GM18499 (cell line): Measurements from ENCODE around the gene HOXC6.

ENCODE experiments used
- ATAC-seq: cut with Tn5 transposase; IDR thresholded peaks from one replicate; pipeline ENCODE4 v1.9.1; 2021; ENCODE audit warnings: moderate number of reproducible peaks; ENCODE audit not compliant: insufficient read depth, unreplicated experiment

Gene HOXC6

DNA sequence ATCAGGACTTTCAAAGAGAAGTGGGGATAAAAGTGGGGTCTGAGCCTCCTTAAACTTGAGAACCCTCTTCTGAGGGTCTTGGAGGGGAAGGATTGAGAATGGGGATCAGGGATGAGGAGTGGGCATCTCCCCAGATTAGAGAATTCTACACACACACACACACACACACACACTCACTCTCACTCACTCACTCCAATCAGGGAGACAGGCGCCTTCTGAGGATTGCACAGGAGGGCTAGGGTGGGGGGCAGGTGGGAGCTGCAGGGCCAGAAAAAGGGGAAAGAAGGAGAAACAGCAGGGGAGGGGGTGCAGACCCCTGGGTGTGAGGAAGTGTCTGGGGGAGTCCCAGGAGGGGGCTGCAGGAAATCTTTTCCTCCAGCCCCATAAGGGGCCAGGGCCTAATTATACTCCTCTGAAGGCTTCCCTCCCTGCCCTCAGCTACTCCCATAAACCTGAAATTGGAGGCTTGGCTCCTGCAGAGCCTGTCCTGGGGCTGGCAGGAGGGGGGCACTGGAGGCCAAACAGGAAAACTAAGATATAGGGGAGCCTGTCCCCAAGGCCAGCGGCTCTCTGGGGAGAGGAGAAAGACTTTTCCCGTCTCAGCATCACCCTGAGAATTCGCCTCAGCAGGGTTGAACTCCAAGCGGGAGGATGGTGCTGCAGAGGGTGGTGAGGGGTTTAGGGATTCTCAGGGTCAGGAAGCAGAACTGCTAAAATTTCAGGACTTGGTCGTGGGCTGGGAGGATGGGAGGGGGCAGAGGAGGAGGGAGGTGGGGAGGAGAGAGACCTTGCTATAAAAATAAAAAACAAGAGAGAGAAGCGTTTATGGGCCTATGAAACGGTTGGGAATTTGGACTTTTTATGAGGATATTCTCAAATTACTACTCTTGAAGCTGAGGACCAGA lies 26.7 kb upstream of the HOXC6 start:
- no peak for ATAC-seq

DNA sequence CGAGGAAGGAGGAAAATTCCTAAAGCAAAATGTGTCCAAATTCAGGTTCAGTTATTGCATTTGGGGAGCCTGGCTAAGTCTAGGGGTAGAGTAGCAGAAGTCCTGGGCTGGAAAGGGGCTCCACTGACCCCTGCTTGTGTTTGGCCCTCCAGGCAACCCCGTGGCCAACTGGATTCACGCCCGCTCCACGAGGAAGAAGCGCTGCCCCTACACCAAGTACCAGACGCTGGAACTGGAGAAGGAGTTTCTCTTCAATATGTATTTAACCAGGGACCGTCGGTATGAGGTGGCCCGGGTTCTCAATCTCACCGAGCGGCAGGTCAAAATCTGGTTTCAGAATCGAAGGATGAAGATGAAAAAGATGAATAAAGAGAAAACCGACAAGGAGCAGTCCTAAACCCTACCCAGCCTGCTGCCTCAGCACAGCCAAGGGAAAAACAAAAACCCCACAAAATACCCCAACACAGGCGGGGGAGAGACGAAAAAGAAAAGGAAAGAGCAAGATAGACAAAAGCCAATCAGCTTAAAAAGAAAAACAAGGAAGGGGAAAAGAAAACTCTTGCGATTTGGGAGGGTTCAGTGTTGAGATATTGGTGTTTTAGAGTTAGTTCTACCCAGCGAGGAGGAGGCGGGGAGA lies 25.8 kb upstream of the HOXC6 start:
- ATAC-seq = no peak

DNA sequence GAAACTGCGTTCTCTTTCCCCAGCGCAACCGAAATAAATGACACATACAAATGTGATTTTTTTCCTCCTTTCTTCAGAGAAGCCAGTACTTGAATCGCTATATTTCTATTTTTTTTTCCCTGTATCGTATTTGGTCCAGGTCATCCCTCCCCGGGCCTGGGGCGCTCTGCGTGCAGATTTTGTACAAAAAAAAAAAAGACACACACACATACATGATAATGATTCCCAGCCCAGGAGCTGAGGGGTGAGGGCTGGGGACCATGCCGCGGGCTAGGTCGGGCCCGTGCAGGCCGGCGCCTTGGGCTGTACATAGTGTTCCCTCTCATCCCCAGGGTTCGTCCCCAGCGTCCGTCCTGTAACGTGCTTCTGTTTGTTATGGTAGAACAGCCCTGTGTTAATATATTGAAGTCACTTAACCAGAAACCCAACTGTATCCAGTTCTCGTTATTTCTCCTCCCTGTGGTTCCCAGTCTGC lies 25.3 kb upstream of the HOXC6 start:
- ATAC-seq = no peak

DNA sequence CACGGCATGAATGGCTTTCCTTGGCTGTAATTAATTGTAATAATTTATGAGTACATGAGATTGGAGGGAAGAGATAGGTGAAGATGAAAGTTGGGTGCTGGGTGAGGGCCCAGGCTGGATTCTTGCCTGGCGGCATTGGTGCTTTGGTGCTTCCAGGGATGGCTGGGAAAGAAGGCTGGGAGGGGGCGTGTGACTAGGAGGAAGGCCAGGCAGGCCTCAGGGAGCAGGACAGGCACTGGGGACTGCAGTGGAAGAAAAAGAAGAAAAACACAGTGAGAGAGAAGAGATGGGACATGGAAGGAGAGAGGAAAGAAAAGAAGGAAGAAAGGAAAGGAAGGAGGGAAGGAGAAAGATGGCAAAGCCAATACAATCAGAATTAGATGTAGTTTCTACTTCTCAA lies 24.6 kb upstream of the HOXC6 start:
- no peak for ATAC-seq

DNA sequence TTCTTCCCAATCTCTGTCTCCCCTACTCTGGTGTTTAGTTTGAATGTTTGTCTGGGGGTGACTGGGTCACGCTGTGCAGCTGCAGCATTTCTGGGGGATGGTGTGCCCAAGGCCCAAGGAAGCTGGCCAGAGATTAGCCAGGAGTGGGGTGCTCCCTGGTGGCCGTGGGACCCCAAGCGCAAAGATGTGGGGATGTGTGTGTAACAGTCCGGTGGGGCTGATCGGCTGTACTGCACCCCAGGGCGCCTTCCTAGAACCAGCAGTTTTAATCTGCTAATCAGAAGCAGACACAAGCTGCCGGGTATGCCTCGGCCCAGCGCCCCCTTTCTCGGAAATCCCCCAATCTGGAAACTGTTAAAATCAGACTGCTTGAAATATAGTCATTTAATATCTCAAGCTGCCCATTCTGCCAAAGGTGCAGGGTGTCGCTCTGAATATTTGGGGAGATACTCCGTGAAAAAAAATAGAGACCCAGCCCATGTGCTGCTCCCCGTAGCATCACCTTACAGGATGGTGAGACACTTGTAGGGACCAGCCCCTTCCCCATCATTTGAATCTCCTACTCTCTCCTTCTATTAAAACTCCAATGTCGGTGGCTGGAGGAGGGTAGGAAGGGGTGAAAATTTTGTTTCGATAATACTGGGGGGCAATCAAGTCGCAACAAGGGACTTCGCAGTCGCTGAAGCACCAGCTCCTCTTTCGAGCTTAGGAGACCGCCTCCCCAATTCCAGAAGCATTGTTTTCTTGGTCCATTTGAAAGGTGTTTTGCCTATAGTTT lies 24.0 kb upstream of the HOXC6 start:
- ATAC-seq = no peak

DNA sequence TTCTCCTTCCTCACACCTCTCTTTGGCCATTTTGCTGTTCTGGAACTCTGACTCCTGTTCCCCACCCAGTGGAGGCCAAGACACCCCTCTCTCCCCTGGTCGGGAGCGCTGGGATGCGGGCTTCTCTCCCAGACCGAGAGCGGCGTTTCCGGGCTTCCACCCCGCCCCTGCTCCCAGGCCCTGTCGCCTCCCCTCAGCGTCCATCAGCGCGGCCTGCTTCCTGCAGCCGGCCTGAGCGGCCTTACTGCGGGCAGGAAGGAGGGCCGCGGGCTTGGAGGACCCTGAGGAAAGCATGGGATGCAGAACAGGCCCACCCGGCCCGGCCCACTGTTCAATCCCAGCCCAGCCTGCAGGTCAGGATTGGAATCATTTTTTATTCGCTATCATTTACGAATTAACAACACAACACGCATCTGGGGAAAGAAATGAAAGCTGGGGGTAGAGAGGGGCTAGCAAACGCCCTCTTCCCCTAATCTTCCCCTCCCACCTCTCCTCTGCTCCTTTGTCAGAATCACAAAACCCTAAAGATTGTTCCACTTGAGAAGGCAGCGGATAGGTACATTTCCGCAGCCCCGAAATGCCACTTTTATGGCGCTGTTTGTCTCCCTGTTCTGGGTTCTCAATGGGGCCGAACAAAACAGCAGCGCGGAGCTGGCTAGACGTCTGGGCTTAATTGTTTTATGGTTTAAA lies 23.3 kb upstream of the HOXC6 start:
- ATAC-seq = no peak

DNA sequence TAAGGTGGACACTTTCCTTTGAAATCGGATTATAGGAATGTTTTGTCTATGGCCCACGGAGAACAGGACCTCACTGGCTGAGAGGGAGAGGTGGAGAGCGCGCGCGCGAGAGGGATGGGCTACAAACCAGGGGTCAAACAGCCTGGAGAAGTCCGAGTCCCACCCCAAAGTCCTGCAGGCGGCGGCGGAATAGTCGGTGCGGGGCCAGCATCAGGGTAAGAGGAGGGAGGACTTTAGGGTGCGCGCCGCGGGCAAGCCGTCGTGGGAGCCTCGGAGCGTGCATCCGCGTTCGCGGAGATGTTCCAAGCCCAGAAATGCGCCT lies 22.7 kb upstream of the HOXC6 start:
- no peak for ATAC-seq

DNA sequence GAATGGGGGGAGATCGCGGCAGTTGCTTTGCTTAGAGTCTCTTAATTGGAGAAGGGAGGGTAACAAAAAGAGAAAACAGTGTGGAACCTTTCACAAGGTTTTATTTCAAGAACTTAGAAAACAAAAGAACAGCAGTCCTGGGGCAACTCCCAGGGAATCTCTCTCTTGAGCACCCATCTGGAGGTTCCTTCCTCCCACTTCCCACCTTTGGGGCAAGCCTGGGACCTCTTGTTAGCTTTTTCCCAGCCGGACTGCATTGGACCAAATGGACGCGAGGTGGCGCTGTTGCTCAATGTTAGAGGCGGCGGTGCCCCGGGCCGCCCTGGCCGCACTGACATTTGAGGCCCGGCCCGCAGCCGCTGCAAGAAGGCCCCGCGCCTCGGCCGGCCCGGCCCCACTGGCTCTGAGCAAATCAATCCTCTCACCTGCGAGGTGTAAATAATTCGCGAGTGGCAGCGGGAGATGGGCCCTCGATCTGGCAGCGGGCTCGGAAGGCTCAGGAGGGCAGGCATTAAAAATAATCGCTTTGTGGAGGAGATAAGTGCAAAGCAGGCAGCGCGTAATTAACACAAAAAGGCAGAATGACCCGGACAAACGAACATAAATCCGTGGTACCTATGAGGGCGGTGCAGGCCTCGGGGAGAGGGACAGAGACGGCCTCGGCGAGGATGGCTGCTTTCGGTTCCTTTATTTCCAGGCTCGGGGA lies 22.2 kb upstream of the HOXC6 start:
- no peak for ATAC-seq

DNA sequence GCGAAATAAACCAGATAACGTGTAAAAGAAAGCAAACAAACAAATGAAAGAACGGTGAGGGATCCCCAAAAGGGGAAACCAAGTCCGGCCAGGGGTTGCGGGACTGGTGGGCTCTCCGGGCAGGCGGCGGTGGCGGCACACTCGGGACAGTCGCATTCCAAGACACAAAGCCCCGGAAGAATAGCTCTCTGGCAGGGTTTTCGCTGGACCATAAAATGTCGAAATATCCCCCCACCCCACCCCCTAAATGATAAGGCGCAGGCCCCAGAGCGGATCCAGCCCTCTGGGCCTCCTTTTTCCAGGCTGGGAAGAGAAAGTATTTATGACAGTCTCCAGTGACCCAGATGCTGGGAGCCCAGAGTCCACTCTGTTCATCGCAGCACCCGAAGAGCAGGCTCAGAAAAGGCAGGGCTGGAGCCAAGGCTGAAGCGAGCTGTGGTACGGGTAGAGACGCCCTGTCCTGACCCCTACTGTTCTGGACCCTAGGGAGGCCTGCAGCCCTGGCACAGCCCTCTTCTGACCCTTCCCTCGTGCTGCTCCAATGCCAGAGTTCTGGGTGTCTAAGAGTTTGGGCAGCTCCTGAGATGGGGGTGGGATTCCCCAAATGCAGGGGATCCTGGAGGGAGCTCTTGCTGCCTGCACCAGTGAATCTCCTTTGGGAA lies 21.6 kb upstream of the HOXC6 start:
- ATAC-seq = no peak

DNA sequence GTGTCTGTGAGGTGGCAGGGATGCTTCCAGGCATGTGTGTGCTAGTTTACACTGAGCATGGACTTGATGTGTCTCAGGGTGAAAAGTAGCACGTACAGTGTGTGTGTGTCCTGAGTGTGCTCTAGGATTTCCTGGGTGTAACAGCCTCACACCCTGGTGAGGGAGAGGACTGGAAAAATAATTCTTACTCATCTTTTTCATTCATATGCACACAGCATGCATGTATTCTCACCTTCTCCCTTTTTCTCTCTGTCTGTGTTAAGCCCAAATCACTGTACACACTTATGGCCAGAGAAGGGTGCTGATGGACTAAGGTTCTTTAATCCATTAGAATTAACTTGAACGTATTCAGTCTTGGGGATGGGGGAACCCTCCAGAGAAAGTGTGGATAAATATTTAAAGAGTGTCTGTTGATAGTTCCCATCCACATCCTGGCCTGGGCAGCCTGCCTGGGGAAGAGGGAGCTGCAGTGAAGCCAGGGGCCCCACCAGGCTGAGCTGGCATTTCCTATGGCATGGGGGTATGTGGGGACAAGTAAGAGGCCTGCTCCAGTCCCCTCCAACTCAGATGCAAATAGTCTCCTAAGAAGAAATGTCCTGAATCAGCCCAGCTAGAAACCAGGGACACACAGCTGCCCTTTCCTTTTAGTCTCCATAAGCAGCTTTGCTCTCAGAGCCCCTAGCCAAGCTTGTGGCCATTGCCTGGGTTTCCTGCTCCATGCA lies 20.5 kb upstream of the HOXC6 start:
- no peak for ATAC-seq

DNA sequence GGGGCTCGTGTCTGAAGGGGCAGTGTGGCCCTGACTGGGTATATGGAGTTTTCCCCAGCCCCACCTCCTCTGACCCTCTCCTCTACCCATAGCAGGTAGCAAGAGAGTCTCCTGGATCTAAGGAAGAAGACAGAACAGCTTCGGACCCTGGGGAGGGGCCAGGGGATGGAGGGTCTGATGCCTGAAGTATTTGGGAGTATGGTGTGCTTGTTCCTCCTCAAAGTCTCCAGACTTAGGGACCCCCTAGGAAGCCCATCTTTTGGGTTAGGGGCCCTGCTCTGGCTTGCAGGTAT lies 20.0 kb upstream of the HOXC6 start:
- ATAC-seq = no peak

DNA sequence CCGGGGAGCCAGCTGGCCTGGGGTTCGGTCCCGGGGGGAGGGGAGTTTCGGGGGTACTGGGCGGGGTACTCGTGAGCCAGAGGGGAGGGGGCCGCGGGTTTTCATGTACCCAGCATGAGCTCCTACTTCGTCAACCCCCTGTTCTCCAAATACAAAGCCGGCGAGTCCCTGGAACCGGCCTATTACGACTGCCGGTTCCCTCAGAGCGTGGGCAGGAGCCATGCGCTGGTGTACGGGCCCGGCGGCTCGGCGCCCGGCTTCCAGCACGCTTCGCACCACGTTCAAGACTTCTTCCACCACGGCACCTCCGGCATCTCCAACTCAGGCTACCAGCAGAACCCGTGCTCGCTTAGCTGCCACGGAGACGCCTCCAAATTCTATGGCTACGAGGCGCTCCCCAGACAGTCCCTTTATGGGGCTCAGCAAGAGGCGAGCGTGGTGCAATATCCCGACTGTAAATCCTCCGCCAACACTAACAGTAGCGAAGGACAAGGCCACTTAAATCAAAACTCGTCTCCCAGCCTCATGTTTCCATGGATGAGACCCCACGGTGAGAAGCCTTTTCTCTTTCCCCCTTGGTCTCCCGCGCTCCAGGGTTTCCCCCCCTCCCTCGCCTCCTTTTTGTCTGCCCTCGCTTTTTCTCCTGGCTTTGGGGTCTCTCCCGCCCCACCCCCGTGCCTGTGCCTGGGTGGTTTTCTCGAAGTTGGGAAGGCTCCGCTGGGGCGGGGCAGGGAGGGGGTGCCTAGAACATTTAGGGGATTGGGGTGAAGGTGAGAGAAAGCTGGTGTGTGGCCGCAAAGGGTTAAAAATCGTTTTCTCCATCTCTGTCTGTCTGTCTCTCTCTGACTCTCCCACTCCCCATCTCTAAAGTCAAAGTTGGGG lies 18.8 kb upstream of the HOXC6 start:
- no peak for ATAC-seq

DNA sequence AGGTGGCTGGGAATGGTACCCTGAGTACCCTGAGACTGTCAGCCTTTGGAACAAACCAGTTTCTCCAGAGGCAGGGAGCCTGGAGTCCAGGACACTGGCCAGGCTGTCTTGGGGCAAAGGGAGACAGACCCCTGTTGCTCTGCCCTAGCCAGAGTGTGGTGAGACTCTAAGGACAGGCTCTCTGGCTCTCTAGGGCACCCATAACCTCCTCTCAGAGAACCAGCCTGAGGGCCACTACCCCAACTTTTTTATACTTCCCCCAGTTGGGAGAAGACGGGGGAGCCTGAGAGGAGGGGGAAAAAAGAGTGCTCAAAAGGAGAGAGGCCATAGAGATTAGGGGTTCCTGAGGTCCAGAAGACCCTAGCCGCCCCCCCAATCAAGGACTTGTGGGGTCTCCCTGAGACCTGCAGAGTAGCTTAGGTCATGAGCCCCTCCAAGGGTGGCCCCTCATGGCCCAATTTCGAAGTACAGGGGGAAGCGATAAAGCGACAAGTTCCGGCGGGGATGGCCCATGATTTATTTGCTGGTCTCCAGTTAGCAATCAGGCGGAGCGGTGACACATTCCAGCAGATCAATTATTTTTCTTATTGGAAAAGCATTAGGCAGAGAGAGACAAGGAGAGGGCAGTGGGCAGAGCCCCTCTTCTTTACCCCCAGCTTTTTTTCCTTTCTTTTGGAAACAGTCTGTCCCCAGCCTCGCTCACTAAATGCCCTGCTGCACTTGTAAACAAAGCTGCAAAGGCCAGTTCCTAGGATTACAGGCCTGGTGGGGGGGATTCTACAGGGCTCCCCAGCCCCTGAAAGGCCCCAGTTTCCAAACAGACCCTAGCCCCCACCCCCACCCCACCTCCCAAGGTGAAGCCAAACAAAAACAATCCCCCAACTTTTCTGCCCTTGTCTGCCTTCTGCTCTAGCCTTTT lies 17.9 kb upstream of the HOXC6 start:
- ATAC-seq = no peak

DNA sequence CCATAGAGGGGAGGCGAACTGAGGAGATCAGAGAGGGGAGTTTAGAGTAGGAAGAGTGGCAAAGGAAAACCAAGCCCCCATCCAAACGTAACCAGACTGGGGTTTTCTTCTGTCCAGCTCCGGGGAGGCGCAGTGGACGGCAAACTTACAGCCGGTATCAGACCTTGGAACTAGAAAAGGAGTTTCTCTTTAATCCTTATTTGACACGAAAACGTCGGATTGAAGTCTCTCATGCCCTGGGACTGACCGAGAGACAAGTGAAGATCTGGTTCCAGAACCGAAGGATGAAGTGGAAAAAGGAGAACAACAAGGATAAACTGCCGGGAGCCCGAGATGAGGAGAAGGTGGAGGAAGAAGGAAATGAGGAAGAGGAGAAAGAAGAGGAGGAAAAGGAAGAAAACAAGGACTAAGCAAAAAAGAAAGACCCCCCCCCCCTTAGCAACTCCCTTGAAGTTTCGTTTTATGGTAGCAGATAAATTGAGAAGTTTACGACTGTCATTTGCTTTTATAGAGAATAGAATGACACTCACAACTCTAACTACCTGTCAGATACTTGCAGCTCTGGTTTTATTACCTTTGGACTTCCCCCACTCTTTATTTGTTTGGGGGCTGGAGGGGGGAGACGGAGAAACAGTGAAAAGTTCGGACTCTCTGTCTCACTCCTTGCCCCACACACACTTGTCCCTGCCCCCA lies 17.1 kb upstream of the HOXC6 start:
- ATAC-seq = no peak

DNA sequence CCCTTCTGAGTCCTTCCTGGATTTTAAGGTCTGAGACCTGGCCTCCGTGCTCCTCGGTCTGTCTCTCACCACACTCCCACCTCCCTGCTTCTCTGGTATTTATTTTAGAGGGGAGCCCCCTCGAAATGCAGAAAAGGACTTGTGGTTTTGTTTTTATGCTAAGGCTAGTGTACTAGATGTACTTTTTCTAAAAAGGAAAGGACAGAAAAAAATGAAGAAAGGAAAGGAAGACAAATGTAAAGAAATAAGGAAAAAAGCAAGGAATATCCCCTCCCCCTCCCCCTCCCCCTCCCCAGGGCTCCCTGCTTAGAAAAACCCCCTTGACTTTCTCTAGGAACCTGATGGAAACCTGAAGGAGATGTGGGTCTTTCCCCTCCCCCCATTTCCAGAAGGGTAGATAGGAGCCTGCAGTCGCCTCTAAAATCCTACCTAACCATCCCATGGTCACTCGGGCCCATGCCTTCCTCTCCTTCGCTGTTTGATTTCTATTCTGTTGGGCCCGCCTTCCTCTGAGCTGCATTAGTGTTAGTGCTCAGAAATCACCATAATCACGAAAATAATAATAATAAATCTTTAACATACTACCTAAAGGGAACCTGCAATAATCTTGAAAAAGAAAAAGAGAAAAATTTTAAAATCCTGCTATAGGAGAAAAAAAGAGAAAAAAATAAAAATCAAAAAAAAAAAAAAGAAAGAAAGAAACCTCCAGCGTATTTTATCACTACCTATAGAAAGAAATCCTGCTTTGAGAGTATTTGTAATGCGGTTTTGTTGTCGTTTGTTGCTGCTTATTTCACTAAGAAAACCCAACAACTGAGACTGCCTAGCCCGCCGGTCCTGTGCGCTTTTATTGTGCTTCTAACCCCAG lies 16.3 kb upstream of the HOXC6 start:
- ATAC-seq = no peak
